NT2/D1 (cell line): ENCODE measurements around the gene TMEM116.

Experiments used
- SUZ12 ChIP-seq: IDR thresholded peaks from 2 replicates; pipeline ENCODE4 v1.6.1; 2011; ENCODE audit not compliant: insufficient read length, insufficient read depth; ENCODE audit errors: extremely low read depth
- YY1 ChIP-seq: IDR thresholded peaks from 2 replicates; pipeline ENCODE4 v1.6.1; 2011; ENCODE audit not compliant: insufficient read length, insufficient read depth
- ZNF274 ChIP-seq: IDR thresholded peaks from 2 replicates; pipeline ENCODE4 v1.6.1; 2011; ENCODE audit warnings: mild to moderate bottlenecking, low read depth, low read length

GRCh38 chr12:112061137-112061536 lies 48.2 kb upstream of the TMEM116 start:
- TF ChIP-seq ZNF274 = no peak
- no peak for TF ChIP-seq YY1
- TF ChIP-seq SUZ12 = no peak
